Measurements from ENCODE around the gene UBE2F. TPM values are rescaled to one million over a fixed set of nuclear protein-coding genes. Genes with fewer than 3 reads are reported as not detected.

The UBE2F gene
- total and polyA plus RNA-seq, 2 of the 4 experiments (the other 2 are of a cell fraction) = 44.6 to 59.8 TPM

- Histone ChIP-seq H2BK5ac (ENCODE audit: low read depth, low read length, poor library complexity, severe bottlenecking) (peak overlapping the region; percentile 11), H3K9me3 (ENCODE audit: control insufficient read depth, insufficient read depth, low read length) (no peaks in the 10 kb centered on the region), H3K9ac (ENCODE audit: low read depth, low read length) (peak overlapping the region; percentile 65), H4K5ac (ENCODE audit: low read depth, low read length) (no peak overlapping the region), H2BK15ac (ENCODE audit: low read depth, low read length) (no peak overlapping the region), H3K79me1 (ENCODE audit: low read depth in 1 of 2, low read length in 2 of 2) (peaks cover 8 to 36% of the 10 kb centered on the region in 2 experiments), H3K56ac (ENCODE audit: extremely low read depth, insufficient read depth, low read length) (no peak overlapping the region), H3K4ac (ENCODE audit: low read depth, low read length) (peak overlapping the region; percentile 41), H4K20me1 (ENCODE audit: insufficient read depth, low read length) (no peaks in the 10 kb centered on the region), H4K91ac (ENCODE audit: insufficient read depth, low read depth, low read length) (no peak overlapping the region), H3K23ac (ENCODE audit: low read depth, low read length) (peak overlapping the region; percentile 85), H3K4me3 (ENCODE audit: insufficient read depth, low read depth, low read length) (peak overlapping the region; percentile 66), H3K27me3 (ENCODE audit: control insufficient read depth, insufficient read depth, low read length) (no peaks in the 10 kb centered on the region), H3K36me3 (ENCODE audit: control insufficient read depth, insufficient read depth, low read length) (peaks cover 3% of the 10 kb centered on the region), H2BK20ac (ENCODE audit: low read depth, low read length) (no peak overlapping the region), H4K8ac (ENCODE audit: low read depth in 2 of 2, low read length in 2 of 2) (peak overlapping the region; percentile 2 to 26; a peak in 2 of 4 replicates), H2AFZ (replicated peaks; ENCODE audit: low read length, poor library complexity) (peak overlapping the region; percentile 92), H3K4me1 (ENCODE audit: control insufficient read depth, insufficient read depth, low read length) (no peaks in the 10 kb centered on the region; the same call in 1 of the 2 replicates), H3K14ac (replicated peaks; ENCODE audit: low read depth, low read length) (peak overlapping the region; percentile 8), H2AK5ac (ENCODE audit: low read depth, low read length) (no peak overlapping the region; the same call in 1 of the 2 replicates), H3K18ac (ENCODE audit: low read depth, low read length) (no peak overlapping the region), H2AK9ac (replicated peaks; ENCODE audit: low read depth, low read length, poor library complexity) (peak overlapping the region; percentile 88), H3K9me1 (ENCODE audit: insufficient read depth, low read length) (no peaks in the 10 kb centered on the region; the same call in 1 of the 2 replicates), H3K27ac (ENCODE audit: insufficient read depth, low read length) (peak overlapping the region; percentile 30), H3K4me2 (ENCODE audit: low read depth, low read length) (peak overlapping the region; percentile 97), H2BK120ac (ENCODE audit: low read depth, low read length) (no peak overlapping the region)
- in situ Hi-C loops (cut with MboI; ENCODE audit: low sequenced_read_pairs) = no loop called here
- TF ChIP-seq NFE2L2 (IDR thresholded peaks at IDR 0.05; ENCODE audit: low read depth, low read length) (no peak), POLR2A (IDR thresholded peaks at IDR 0.05; ENCODE audit: low read depth, low read length) (no peak), RFX5 (IDR thresholded peaks at IDR 0.05; ENCODE audit: low read depth, low read length) (no peak), MAZ (IDR thresholded peaks at IDR 0.05; ENCODE audit: borderline replicate concordance, low read depth, low read length) (no peak), USF2 (IDR thresholded peaks at IDR 0.05; ENCODE audit: low read depth, low read length) (peak; percentile 37; the same call in 1 of the 2 replicates), FOS (IDR thresholded peaks at IDR 0.05; ENCODE audit: low read depth, low read length) (no peak), MXI1 (IDR thresholded peaks at IDR 0.05; ENCODE audit: borderline replicate concordance, low read depth, low read length) (peak; percentile 78), CHD1 (IDR thresholded peaks at IDR 0.05; ENCODE audit: low read depth, low read length) (no peak)
- intact Hi-C loops (cut with micrococcal nuclease) = loop anchor here (1.0 to 5.0 kb wide), 4 partner anchors 94 to 203 kb away; partner anchors contain the start of gene UBE2F
- DNase-seq (peak; percentile 33), ATAC-seq (ENCODE audit: low read depth) (peak; percentile 1)
- CTCF ChIA-PET = interaction anchor here (0.7 to 1.4 kb wide), 3 partner anchors 14 to 203 kb away, joined by 4 to 5 read pairs (median 5); no protein-coding TSS in a partner anchor
- dilution Hi-C loops (cut with HindIII; ENCODE audit: low sequenced_read_pairs, unreplicated experiment) = no loop called here
- POLR2A ChIA-PET (ENCODE audit: unreplicated experiment) = interaction anchor here (0.6 kb wide), 1 partner anchor 675 kb away, joined by 3 read pairs; no protein-coding TSS in a partner anchor
- 0% methylated on average over 16 of the region's 29 CpGs; no CpG with 5 or more reads in 1 of the 2 experiments for WGBS, 2 experiments (ENCODE audit: extremely low coverage in 2 of 2, insufficient read length in 1 of 2)
- BruUV-seq (replicated peaks) = no TSS peak
Observed at GRCh38 chr2:238061315-238062202, 94.7 kb downstream of the UBE2F start.
